ENCODE data around the gene TASP1. TPM values are rescaled to one million over a fixed set of nuclear protein-coding genes. Genes with fewer than 3 reads are reported as not detected.

The TASP1 gene
- total RNA-seq, 1 experiment from 2014 or later, result 8.3 TPM

DNA sequence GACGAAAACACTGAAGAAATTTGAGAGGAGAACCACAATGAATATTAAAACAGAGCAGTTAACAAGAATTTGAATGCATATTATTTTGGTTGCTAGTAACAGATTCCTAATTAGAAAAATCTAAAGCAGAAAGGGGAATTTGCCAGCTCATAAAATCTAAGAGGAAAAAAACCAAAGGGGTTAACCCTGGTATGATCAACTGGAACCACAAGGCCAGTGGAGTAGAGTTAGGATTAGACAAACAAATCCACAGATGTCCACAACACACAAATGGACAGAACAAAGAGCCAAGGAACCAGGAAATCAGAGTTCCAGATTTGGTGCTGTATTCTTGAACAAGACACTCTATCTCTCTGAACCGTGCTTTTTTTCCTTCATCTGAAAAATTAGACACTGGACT, 195.0 kb downstream of the TASP1 start:
- no peak for DNase-seq (ENCODE audit: low read depth)

DNA sequence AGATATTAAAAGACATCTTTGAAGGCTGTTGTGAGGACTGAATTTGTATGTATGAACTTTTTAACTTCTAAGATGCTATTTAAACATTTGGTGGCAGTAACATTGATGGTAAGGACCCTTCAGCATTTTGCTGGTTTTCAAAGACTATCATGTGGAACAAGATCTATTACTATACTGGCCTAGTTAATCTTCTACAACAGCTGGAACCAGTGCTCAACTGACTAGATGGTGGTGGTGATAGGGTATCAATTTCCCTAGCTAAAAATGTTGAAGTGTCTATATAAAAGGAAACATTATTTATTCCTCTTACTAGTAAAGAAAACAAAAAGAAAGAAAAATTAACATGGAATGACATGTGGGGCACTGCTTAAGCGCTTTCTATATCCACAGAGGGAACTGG, 195.7 kb downstream of the TASP1 start:
- DNase-seq (ENCODE audit: low read depth), result no peak

DNA sequence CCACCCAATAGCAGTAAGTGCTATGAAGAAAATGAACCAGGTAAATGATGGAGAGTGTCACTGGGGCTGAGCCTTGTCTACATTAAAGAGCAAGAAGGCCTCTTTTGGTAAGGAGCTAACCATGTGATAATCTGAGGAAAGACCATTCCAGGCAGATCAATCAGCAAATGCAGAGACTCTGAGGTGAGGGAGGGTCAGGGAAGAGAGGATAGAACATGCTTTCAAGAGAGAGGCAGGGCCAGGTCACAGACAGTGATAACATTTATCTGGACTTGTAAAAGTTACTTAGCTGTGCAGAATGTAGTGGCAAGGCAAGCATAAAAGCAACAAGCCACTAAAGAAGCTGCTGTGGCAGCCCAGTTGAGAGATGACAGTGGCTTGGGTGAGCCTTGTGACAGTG, 197.3 kb downstream of the TASP1 start:
- no peak for DNase-seq (ENCODE audit: low read depth)

- no peak for DNase-seq (ENCODE audit: low read depth)
These were observed 202.2 kb downstream of the TASP1 start for GRCh38 chr20:13436530-13436929.

DNA sequence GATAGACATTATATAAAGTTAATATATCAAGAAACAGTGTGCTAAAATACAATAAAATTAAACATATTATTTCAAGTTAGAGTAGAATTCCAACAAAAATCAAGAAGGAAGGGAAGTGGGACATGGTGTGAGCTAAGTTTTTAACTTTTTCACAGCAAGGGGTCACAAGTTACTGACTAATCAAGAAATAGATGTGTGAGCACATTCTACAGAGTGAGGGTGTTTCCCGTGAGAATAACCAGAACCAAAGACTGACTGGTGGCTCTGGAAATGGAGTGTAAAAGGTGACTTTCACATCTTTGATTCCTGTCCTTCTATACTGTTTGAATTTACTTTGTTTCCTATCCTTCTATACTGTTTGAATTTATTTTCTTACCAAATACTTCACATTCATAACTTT, 206.6 kb downstream of the TASP1 start:
- DNase-seq (ENCODE audit: low read depth), result no peak

DNA sequence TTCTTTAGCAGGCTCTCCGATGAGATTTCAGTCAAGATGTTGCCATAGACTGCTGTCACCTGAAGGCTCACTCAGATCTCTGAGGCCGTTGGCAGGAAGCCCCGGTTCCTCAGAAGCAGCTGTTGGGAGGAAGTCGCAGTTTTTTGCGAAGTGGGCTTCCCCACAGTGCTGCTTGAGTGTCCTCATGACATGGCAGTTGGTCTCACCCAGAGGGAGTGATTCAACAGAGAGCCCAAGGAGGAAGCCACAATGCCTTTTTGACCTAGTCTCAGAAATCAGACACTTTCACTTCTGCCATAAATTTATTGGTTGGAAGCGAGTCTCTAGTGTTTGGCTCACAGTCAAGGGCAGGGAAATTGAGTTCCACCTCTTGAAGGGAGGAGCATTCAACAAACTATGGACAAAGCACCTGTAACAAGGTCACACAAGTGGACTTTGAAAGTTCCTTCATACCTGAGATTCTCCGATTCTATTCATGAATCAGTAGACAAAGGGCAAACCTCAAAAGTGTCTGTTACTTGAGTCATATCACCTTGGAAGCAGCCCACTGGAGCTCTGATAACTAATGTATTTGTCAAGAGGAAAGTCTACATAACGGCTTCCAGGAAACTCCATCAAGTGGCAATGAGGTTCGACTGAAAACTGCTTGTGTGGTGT, 208.3 kb downstream of the TASP1 start:
- peak; percentile 73 for DNase-seq (ENCODE audit: low read depth)

DNA sequence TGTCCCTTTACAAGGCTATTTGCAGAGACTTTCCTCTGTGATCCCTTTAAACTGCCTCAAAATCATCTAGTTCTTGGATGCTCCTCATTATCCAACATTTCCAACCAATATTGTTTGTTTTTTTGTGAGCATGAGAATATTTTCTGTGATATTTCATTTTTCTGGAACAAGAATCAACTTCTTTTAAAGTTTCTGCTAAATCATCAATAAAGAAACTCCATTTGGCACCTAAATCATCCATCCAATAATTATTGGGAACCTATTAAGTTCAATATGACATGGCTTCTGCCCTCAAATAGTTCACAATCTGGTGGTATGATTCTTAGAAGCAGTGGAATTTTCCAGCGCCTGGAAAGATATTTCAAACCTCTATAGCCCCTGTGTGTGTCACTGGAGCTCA, 210.0 kb downstream of the TASP1 start:
- no peak for DNase-seq (ENCODE audit: low read depth)

GRCh38 chr20:13426870-13427269, 211.9 kb downstream of the TASP1 start:
- DNase-seq (ENCODE audit: low read depth), result no peak

DNA sequence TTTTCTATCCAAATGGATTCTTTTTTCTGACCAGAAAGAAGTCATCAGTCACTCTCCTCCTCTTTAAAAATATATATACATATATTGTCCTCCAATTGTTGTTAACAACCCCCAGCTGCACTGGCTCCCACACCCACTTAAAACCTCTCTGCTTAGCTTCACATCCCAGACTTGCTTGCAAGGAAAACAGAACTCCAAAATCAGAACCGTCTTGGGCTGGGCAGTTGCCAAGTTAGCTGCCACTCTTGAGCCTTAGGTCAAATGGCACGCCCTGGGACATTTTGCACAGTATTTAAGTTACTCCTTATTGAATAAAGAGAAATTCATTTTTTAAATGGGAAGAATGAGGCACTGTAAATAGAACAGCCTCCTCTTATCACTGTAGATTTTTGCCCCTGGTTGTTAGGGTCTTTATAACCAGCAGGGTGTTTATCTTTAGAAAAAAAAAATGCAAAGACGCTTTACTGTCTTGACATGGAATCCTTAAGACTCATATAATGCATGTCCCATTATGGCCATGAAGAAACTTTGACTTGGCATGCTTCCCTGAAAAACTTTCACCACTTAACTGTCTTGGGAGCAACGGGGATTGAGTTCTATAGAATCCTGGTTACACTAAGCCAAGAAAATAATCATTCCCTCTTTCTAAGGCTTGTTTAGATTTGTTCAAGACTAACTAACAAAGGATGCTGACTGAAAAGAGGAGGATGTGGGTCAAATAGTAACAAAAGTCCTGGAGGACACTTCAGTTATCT, 213.2 kb downstream of the TASP1 start:
- no peak for DNase-seq (ENCODE audit: low read depth)

DNA sequence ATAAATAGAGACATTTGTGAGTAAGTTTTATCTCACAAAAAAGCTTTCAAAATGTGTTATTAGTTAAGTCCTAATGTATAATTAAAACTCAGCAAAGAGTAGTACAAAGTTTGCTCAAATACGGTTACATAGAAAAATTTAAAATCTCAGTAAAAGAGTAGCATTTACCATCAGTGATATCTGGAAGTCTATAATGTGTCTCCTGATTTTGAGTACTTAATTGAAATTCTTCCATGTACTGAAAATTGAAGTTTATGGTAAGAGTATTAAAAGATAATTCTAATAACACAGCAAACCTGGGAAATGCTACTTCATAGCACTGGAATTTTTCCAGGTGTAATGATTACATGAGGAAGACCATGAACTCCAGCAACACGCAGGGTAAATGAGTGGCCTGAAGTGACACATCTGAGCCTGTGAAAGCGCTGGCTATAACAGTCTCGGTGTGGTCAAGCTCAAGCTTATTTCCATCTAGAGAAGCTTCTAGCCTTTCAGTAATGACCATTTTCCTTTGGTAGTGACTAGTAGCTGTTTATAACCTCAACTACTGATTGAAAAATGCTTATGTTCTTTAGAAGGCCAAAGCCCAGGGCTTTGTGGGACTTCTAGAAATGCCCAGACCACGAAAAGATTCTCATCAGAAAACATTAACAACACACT, 214.4 kb downstream of the TASP1 start:
- no peak for DNase-seq (ENCODE audit: low read depth)

GRCh38 chr20:13423472-13424173, 215.1 kb downstream of the TASP1 start:
- DNase-seq (ENCODE audit: low read depth), result no peak

DNA sequence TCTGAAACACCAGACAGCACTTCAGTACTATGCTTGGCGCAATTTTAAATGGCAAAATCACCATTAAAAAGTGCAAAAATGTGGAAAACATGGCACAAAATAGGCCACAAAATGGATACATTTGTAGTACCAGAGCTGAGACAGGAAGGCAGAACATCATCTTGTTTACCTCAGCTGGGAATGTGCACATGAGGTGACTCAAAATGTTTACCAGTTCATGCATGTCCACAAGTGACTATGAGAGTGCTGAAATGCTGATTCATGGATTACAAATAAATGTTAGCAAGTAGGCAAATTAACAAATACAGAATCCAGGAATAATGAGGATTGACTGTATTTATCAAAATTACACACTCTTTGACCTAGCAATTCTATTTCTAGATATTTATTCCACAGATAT, 216.1 kb downstream of the TASP1 start:
- no peak for DNase-seq (ENCODE audit: low read depth)

DNA sequence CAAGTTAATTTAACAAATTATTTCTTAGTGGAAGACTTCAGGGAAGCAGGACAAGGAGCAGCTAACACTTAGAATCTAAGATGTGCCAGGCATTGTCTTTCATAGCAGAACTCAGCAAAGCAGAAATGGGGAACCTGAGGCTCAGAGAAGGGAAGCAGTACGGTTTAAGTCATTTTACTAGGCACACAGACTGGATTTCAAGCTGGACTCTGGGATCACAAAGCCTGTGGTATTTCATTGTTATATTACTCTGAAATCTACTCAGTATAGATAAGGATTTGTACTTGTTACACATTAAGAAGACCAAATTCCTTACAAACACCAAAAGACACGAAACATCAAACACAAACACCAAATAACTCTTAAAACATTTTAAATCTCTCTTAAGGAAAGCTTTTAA, 218.1 kb downstream of the TASP1 start:
- DNase-seq (ENCODE audit: low read depth), result no peak

DNA sequence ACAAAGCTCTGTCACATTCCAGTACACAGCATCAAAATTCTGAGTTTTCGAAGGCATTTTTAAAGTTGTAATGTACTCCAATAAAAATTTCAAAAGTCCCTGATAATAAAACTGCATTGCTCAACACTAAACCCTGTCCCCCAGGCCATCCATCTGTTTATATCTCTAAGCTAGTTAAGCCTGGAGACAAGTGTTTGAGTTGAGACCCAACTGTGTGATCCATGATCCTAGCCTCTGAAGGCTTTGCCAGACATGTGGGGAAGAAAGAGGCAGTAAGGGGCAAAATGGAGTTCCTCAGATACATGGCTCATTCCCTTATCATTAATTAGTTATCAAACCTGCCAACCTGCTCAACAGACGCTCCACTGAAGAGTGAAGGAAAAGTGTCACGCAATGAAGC, 219.3 kb downstream of the TASP1 start:
- DNase-seq (ENCODE audit: low read depth), result no peak

- no peak for DNase-seq (ENCODE audit: low read depth)
These were observed 220.2 kb downstream of the TASP1 start for GRCh38 chr20:13418263-13419229.

DNA sequence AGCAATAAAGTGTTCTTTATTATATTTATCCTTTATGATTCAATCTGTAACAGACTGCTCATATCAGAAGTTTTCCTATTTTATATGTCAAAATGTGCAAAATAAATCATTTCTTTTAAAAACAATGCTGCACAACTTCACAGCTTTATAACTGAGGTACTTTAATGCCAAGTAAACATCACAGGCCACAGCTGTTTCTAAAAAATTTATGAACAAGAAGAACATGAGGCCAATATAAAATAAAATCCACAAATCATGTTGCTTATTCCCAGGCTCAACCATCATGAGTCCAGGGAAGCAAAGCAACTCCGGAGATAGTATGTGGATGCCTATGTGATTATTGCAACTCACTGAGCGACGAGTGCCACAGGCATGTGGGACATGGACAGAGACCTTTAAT, 222.2 kb downstream of the TASP1 start:
- DNase-seq (ENCODE audit: low read depth), result no peak

GRCh38 chr20:13412806-13413445, 225.8 kb downstream of the TASP1 start:
- peak; percentile 13 for DNase-seq (ENCODE audit: low read depth)

DNA sequence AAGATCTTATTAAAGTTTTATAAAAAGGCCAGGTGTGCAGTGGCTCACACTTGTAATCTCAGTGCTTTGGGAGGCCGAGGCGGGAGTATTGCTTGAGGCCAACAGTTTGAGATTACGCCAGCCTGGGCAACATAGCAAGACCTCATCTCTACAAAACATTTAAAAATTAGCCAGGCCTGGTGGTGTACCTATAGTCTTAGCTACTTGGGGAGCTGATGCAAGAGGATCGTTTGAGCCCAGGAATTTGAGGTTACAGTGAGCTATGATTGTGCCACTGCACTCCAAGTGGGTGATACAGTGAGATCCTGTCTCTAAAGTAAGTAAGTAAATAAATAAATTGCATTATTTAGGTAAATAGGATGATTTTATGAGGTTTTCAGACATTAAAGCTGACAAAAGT, 234.4 kb downstream of the TASP1 start:
- no peak for DNase-seq (ENCODE audit: low read depth)

GRCh38 chr20:13403453-13403852, 235.3 kb downstream of the TASP1 start:
- DNase-seq (ENCODE audit: low read depth), result no peak

GRCh38 chr20:13402986-13403385, 235.7 kb downstream of the TASP1 start:
- no peak for DNase-seq (ENCODE audit: low read depth)

All from HT1080 (cell line).